ENCODE results near the gene ITGB3BP.
"Not testable (repeated sequence)": the region's sequence is repeated elsewhere in the genome, so short reads cannot be mapped to it uniquely, and the experiment has no call there.

The ITGB3BP gene

DNA sequence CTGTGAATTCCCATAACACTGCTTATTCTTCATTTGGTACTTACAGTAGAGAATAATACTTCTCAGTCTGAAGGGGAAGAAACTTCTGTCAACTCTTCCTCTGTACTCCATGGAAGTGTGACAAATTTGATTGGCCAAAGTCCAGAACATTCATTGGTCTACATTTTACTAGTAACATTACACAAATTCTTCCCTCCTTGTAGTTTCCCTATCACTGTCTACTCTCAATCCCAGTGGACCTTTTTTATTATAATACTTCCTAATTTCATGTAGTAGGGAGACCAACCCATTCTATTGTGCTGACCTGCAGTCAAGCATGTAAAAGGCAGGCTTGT, 80.9 kb downstream of the ITGB3BP start:
- H3K4me1 ChIP-seq (ENCODE audit: control insufficient read depth, insufficient read depth, low read length, poor library complexity, severe bottlenecking): no peaks in the 10 kb centered on the region
- H3K9me3 ChIP-seq (ENCODE audit: control insufficient read depth, low read length): no peaks in the 10 kb centered on the region

DNA sequence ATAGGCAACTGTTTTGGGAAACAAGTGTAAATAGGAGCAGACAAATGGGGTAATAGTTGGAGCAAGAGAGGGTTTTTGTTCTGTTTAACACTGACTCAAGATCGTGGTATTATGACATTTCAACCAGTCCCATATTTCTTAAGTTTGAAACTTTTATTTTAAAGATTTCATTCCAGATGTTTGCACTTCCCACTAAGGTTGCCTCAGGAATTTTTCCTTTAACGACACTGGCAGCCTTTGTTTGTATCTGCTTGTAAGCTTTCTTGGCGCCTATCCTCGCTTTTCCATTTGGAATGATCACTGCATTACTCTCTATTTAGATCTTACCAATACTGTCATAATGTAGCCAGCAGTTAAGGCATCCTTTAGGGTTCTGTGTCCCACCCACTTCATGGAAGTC, 87.9 kb downstream of the ITGB3BP start:
- no peaks in the 10 kb centered on the region for H3K4me1 ChIP-seq (ENCODE audit: control insufficient read depth, insufficient read depth, low read length, poor library complexity, severe bottlenecking)
- DNase-seq: no peak
- no peak overlapping the region for H3K4me3 ChIP-seq (ENCODE audit: insufficient read depth, low read depth, low read length, poor library complexity, severe bottlenecking)
- H3K9me3 ChIP-seq (ENCODE audit: control insufficient read depth, low read length): no peaks in the 10 kb centered on the region
- H3K27me3 ChIP-seq (replicated peaks; ENCODE audit: control insufficient read depth, insufficient read depth, low read length, poor library complexity, severe bottlenecking): no peaks in the 10 kb centered on the region
- H3K36me3 ChIP-seq (ENCODE audit: control insufficient read depth, insufficient read depth, low read length): peaks cover 4% of the 10 kb centered on the region
- no peak overlapping the region for H3K27ac ChIP-seq (ENCODE audit: insufficient read depth, low read length, poor library complexity, severe bottlenecking)

More for the DNA sequence above, 80.9 kb downstream of the ITGB3BP start:
- Histone ChIP-seq H3K27ac (ENCODE audit: insufficient read depth, low read length, poor library complexity, severe bottlenecking) (no peak overlapping the region), H3K4me3 (ENCODE audit: insufficient read depth, low read depth, low read length, poor library complexity, severe bottlenecking) (no peak overlapping the region), H3K36me3 (ENCODE audit: control insufficient read depth, insufficient read depth, low read length) (no peaks in the 10 kb centered on the region), H3K27me3 (replicated peaks; ENCODE audit: control insufficient read depth, insufficient read depth, low read length, poor library complexity, severe bottlenecking) (no peaks in the 10 kb centered on the region)
- no peak for DNase-seq

DNA sequence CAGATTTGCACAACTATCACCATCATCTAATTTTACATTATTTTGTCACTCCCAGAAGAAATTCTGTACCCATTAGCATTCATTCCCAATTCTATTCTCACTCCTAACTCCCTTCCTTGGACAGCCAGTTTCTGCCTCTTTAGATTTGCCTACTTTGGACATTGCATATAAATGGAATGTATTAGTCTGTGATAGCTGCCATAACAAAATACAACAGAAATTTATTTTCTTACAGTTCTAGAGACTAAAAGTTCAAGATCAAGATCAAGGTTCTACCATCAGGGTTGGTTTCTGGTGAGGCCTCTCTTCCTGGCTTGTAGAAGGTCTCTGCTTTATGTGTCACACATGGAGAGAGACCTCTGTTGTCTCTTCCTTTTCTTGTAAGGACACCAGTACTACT, 93.7 kb downstream of the ITGB3BP start:
- H3K27ac ChIP-seq (ENCODE audit: insufficient read depth, low read length, poor library complexity, severe bottlenecking): no peak overlapping the region
- H3K9me3 ChIP-seq (ENCODE audit: control insufficient read depth, low read length): no peaks in the 10 kb centered on the region
- H3K4me1 ChIP-seq (ENCODE audit: control insufficient read depth, insufficient read depth, low read length, poor library complexity, severe bottlenecking): no peaks in the 10 kb centered on the region
- H3K4me3 ChIP-seq (ENCODE audit: insufficient read depth, low read depth, low read length, poor library complexity, severe bottlenecking): no peak overlapping the region
- DNase-seq: no peak
- peaks cover 10% of the 10 kb centered on the region for H3K36me3 ChIP-seq (ENCODE audit: control insufficient read depth, insufficient read depth, low read length)
- H3K27me3 ChIP-seq (replicated peaks; ENCODE audit: control insufficient read depth, insufficient read depth, low read length, poor library complexity, severe bottlenecking): no peaks in the 10 kb centered on the region

DNA sequence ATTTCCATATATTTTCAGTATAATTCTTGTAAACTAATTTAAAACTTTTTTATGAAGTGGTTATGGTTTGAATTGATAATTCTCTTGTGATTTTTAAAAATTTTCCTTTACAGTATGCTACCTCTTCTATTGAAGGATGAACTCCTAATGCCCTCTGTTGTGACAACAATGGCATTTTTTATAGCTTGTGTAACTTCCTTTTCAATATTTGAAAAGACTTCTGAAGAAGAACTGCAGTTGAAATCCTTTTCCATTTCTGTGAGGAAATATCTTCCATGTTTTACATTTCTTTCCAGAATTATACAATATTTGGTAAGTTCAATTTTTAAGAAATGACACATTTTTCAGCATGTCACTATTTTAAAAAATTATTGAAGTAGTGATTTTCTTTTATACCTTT, 94.2 kb downstream of the ITGB3BP start:
- Histone ChIP-seq H3K27me3 (replicated peaks; ENCODE audit: control insufficient read depth, insufficient read depth, low read length, poor library complexity, severe bottlenecking) (no peaks in the 10 kb centered on the region), H3K4me3 (ENCODE audit: insufficient read depth, low read depth, low read length, poor library complexity, severe bottlenecking) (no peak overlapping the region), H3K9me3 (ENCODE audit: control insufficient read depth, low read length) (no peaks in the 10 kb centered on the region), H3K27ac (ENCODE audit: insufficient read depth, low read length, poor library complexity, severe bottlenecking) (no peak overlapping the region), H3K4me1 (ENCODE audit: control insufficient read depth, insufficient read depth, low read length, poor library complexity, severe bottlenecking) (no peaks in the 10 kb centered on the region), H3K36me3 (ENCODE audit: control insufficient read depth, insufficient read depth, low read length) (peaks cover 10% of the 10 kb centered on the region)
- no peak for DNase-seq

DNA sequence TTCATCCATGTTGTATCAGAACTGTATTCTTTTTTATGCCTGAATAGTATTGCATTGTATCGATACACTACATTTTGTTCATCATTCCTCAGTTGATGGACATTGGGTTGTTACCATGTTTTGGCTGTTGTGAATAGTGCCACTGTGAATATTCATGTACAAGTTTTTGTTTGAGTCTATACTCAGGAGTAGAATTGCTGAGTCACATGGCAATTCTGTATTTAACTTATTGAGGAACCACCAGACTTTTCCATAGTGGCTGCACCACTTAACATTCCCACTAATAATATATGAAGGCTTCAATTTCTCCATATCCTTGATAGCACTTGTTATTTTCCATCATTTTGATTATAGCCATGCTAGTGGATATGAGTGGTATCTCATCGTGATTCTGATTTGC, 99.4 kb downstream of the ITGB3BP start:
- no peak overlapping the region for H3K27ac ChIP-seq (ENCODE audit: insufficient read depth, low read length, poor library complexity, severe bottlenecking)
- H3K9me3 ChIP-seq (ENCODE audit: control insufficient read depth, low read length): no peaks in the 10 kb centered on the region
- H3K27me3 ChIP-seq (replicated peaks; ENCODE audit: control insufficient read depth, insufficient read depth, low read length, poor library complexity, severe bottlenecking): no peaks in the 10 kb centered on the region
- no peak overlapping the region for H3K4me3 ChIP-seq (ENCODE audit: insufficient read depth, low read depth, low read length, poor library complexity, severe bottlenecking)
- no peaks in the 10 kb centered on the region for H3K4me1 ChIP-seq (ENCODE audit: control insufficient read depth, insufficient read depth, low read length, poor library complexity, severe bottlenecking)
- peaks cover 3% of the 10 kb centered on the region for H3K36me3 ChIP-seq (ENCODE audit: control insufficient read depth, insufficient read depth, low read length)
- DNase-seq: no peak

DNA sequence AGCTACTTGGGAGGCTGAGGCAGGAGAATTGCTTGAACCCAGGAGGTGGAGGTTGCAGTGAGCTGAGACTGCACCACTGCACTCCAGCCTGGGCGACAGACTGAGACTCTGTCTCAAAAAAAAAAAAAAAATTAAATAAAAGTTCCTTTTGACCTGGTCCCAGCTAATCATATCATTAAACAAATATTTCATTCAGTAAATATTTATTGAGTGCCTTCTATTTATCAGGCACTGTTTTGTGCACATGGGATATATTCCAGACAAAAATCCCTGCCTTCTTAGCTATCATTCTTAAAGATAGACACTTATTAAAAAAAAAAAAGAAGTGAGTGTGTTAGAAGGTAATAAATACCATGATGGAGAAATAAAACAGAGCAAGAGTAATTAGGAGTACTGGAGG, 102.3 kb downstream of the ITGB3BP start:
- DNase-seq; H3K27ac ChIP-seq (ENCODE audit: insufficient read depth, low read length, poor library complexity, severe bottlenecking); H3K4me3 ChIP-seq (ENCODE audit: insufficient read depth, low read depth, low read length, poor library complexity, severe bottlenecking); H3K27me3 ChIP-seq (replicated peaks; ENCODE audit: control insufficient read depth, insufficient read depth, low read length, poor library complexity, severe bottlenecking); H3K9me3 ChIP-seq (ENCODE audit: control insufficient read depth, low read length); H3K36me3 ChIP-seq (ENCODE audit: control insufficient read depth, insufficient read depth, low read length); H3K4me1 ChIP-seq (ENCODE audit: control insufficient read depth, insufficient read depth, low read length, poor library complexity, severe bottlenecking): not testable (repeated sequence)

DNA sequence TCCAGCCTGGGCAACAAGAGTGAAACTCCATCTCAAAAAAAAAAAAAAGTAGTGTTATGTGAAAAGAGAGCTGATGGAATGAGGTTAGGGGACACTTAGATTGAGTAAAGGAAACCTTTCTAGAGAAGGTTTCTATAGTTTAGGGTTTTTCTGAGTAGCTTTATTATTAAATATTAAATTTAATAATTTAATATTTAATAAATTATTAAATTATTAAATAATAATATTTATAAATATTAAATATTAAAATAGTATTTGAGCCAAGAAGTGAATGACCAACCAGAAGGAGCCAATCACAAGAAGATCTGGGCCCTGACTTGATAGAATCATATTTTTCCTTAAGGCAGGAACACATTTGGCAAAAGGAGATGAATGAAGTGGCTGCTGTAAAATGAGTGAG, 104.9 kb downstream of the ITGB3BP start:
- no peak overlapping the region for H3K27ac ChIP-seq (ENCODE audit: insufficient read depth, low read length, poor library complexity, severe bottlenecking)
- no peak overlapping the region for H3K4me3 ChIP-seq (ENCODE audit: insufficient read depth, low read depth, low read length, poor library complexity, severe bottlenecking)
- H3K36me3 ChIP-seq (ENCODE audit: control insufficient read depth, insufficient read depth, low read length): peaks cover 2% of the 10 kb centered on the region
- H3K9me3 ChIP-seq (ENCODE audit: control insufficient read depth, low read length): no peaks in the 10 kb centered on the region
- no peaks in the 10 kb centered on the region for H3K27me3 ChIP-seq (replicated peaks; ENCODE audit: control insufficient read depth, insufficient read depth, low read length, poor library complexity, severe bottlenecking)
- DNase-seq: no peak
- H3K4me1 ChIP-seq (ENCODE audit: control insufficient read depth, insufficient read depth, low read length, poor library complexity, severe bottlenecking): no peaks in the 10 kb centered on the region

DNA sequence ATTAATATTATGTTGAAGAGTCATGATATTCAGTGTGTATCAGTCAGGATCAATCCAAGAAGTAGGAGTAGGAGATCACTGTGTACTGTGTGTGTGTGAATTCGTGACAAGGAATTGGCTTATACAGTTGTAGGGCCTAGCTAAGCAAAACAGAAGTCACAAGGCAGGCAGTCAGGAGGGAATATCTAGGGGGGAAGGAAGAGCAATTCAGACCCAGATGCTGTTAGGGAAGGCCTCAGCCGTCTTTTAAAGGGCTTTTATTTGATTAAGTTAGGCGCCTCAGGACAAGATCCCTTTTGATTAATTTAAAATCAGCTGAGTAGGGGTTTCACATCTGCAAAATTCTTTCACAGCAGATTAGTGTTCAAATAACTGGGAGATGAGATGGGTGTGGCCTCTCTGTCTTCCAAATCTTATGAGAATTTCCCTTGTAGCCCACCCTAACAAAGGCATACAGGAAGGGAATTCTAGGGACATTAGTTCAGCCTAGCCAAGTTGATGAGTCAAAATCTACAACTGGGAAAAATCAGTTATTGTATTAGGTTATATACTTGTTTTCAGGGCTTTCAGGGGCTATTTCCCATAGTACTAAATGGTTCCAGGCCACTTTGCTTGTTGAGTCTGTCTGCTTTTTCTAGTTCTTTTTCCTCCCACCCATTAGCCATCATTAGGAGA, 108.2 kb downstream of the ITGB3BP start:
- no peaks in the 10 kb centered on the region for H3K4me1 ChIP-seq (ENCODE audit: control insufficient read depth, insufficient read depth, low read length, poor library complexity, severe bottlenecking)
- H3K9me3 ChIP-seq (ENCODE audit: control insufficient read depth, low read length): no peaks in the 10 kb centered on the region
- peaks cover 5% of the 10 kb centered on the region for H3K36me3 ChIP-seq (ENCODE audit: control insufficient read depth, insufficient read depth, low read length)
- no peak overlapping the region for H3K4me3 ChIP-seq (ENCODE audit: insufficient read depth, low read depth, low read length, poor library complexity, severe bottlenecking)
- no peaks in the 10 kb centered on the region for H3K27me3 ChIP-seq (replicated peaks; ENCODE audit: control insufficient read depth, insufficient read depth, low read length, poor library complexity, severe bottlenecking)
- H3K27ac ChIP-seq (ENCODE audit: insufficient read depth, low read length, poor library complexity, severe bottlenecking): no peak overlapping the region
- no peak for DNase-seq

DNA sequence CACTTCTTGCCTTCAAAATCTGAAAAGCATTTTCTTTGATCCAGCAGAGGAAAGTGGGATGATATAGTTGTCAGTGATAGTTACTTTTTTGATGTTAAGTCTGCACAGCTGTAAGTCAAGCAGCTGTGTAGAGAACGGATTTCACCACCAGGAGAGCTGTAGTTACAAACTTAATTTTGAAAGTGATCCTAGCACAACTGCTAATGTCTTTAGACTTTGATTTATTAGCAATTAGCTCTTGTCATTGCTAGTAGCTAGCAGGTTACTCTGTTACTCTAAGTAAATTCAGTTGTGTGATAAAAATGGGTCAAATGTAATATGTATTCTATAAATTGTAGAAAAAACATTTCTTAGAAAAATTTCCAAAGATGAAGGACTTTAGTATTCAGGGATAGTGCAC, 109.6 kb downstream of the ITGB3BP start:
- no peaks in the 10 kb centered on the region for H3K27me3 ChIP-seq (replicated peaks; ENCODE audit: control insufficient read depth, insufficient read depth, low read length, poor library complexity, severe bottlenecking)
- H3K4me3 ChIP-seq (ENCODE audit: insufficient read depth, low read depth, low read length, poor library complexity, severe bottlenecking): no peak overlapping the region

DNA sequence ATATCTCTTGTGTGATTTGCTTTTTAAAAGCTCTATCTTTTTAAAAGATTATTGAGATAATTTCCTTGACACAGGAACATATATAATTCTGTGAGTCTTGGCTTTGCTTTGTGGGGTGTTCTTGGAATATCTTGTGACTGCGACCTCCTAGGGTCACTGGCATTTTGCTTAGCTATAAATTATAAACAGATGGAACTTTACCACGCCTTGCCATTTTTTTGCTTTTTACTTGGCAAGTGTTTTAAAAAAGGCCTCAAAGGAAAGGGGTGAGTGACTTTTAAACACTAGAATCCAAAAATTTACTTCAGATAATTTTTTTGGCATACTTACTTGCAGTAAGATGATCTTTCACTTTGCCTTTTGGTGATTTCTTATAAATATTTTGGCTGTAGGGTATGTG, 112.0 kb downstream of the ITGB3BP start:
- Histone ChIP-seq H3K36me3 (ENCODE audit: control insufficient read depth, insufficient read depth, low read length) (peaks cover 13% of the 10 kb centered on the region), H3K27me3 (replicated peaks; ENCODE audit: control insufficient read depth, insufficient read depth, low read length, poor library complexity, severe bottlenecking) (no peaks in the 10 kb centered on the region), H3K4me1 (ENCODE audit: control insufficient read depth, insufficient read depth, low read length, poor library complexity, severe bottlenecking) (no peaks in the 10 kb centered on the region), H3K27ac (ENCODE audit: insufficient read depth, low read length, poor library complexity, severe bottlenecking) (no peak overlapping the region), H3K4me3 (ENCODE audit: insufficient read depth, low read depth, low read length, poor library complexity, severe bottlenecking) (no peak overlapping the region), H3K9me3 (ENCODE audit: control insufficient read depth, low read length) (no peaks in the 10 kb centered on the region)
- no peak for DNase-seq

More for the DNA sequence above, 109.6 kb downstream of the ITGB3BP start:
- H3K36me3 ChIP-seq (ENCODE audit: control insufficient read depth, insufficient read depth, low read length): peaks cover 7% of the 10 kb centered on the region
- no peaks in the 10 kb centered on the region for H3K4me1 ChIP-seq (ENCODE audit: control insufficient read depth, insufficient read depth, low read length, poor library complexity, severe bottlenecking)
- no peak for DNase-seq
- no peaks in the 10 kb centered on the region for H3K9me3 ChIP-seq (ENCODE audit: control insufficient read depth, low read length)
- H3K27ac ChIP-seq (ENCODE audit: insufficient read depth, low read length, poor library complexity, severe bottlenecking): no peak overlapping the region

All from effector memory CD4-positive, alpha-beta T cell (primary cell).